Osteoblast (primary cell): ENCODE measurements around the gene SLIT2. TPM values are rescaled to one million over a fixed set of nuclear protein-coding genes. Genes with fewer than 3 reads are reported as not detected.

Experiments used
- DNase-seq: peaks from one replicate; pipeline ENCODE4 v3.0.0; 2011; ENCODE audit warnings: low spot score, mixed read lengths; ENCODE audit not compliant: insufficient read length; ENCODE audit errors: missing footprints
- H2AFZ ChIP-seq: 2 replicates; pipeline ENCODE4 v1.6.0; 2011; ENCODE audit warnings: mild to moderate bottlenecking, low read length
- H3K27ac ChIP-seq: 2 replicates; pipeline ENCODE4 v1.5.1; 2011; ENCODE audit warnings: mild to moderate bottlenecking, low read depth, low read length, moderate library complexity
- H3K27me3 ChIP-seq: 2 replicates; pipeline ENCODE4 v1.6.0; 2012; ENCODE audit warnings: mild to moderate bottlenecking, control low read depth, inconsistent platforms, low read length, moderate library complexity; ENCODE audit not compliant: insufficient read depth
- H3K36me3 ChIP-seq: 2 replicates; pipeline ENCODE4 v1.5.1; 2011; ENCODE audit warnings: mild to moderate bottlenecking, low read length, control low read depth, moderate library complexity; ENCODE audit not compliant: insufficient read depth
- H3K4me1 ChIP-seq: 2 replicates; pipeline ENCODE4 v1.5.1; 2011; ENCODE audit warnings: mild to moderate bottlenecking, low read length, control low read depth, moderate library complexity; ENCODE audit not compliant: insufficient read depth
- H3K4me2 ChIP-seq: 2 replicates; pipeline ENCODE4 v1.6.0; 2011; ENCODE audit warnings: mild to moderate bottlenecking, low read length; ENCODE audit not compliant: insufficient read depth
- H3K4me3 ChIP-seq: fragments of 200-600 bp; sonication (generic); 3 replicates; pipeline ENCODE4 v1.5.1; 2012; ENCODE audit warnings: mild to moderate bottlenecking, low read length, inconsistent platforms; ENCODE audit not compliant: insufficient read depth
- H3K79me2 ChIP-seq: 2 replicates; pipeline ENCODE4 v1.6.0; 2012; ENCODE audit warnings: mild to moderate bottlenecking, low read length, control low read depth, inconsistent platforms; ENCODE audit not compliant: insufficient read depth
- H3K9me3 ChIP-seq: 2 replicates; pipeline ENCODE4 v1.5.1; 2011; ENCODE audit warnings: low read depth, low read length, control low read depth
- H4K20me1 ChIP-seq: 2 replicates; pipeline ENCODE4 v1.6.0; 2012; ENCODE audit warnings: mild to moderate bottlenecking, low read length, control low read depth; ENCODE audit not compliant: insufficient read depth
- CTCF ChIP-seq: IDR thresholded peaks from 2 replicates; pipeline ENCODE4 v1.5.1; 2011; ENCODE audit warnings: mild to moderate bottlenecking, low read depth, low read length, moderate library complexity; ENCODE audit errors: extremely low read depth
- total RNA-seq: library from RNA; depleted of rRNA; stranded (reverse); fragments of >200 nt; gene quantifications from 2 replicates; pipeline ENCODE4 v1.2.3, GENCODE V29; 2012

Gene SLIT2
- total RNA-seq, 1 donor, result 35.8 TPM

DNA sequence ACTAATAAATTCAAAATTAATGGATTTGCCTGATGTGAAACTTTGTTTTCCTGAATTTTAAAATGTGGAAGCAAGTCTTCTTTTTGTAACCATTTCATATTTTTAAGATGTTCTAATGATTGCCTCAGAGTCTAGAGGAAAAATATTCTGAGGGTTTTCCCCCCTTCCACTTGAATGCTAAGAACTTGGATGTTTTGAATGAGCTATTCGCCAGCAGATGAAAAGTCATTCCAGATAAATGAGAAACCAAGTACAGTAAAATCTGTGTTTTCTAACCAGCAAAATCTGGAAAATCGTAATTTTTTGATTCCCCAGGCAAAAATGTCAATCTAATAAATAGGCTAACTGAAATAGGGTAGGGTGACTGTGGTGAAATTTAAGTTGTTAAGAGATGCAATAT, 45.6 kb downstream of the SLIT2 start:
- DNase-seq, result no peak
- Histone ChIP-seq H3K4me1 (peaks cover 27% of the 10 kb centered on the region), H3K4me2 (peak overlapping the region; percentile 7), H3K27ac (no peak overlapping the region), H2AFZ (no peak overlapping the region), H3K79me2 (peaks cover 63% of the 10 kb centered on the region), H3K36me3 (no peaks in the 10 kb centered on the region), H3K9me3 (no peaks in the 10 kb centered on the region), H3K27me3 (no peaks in the 10 kb centered on the region), H3K4me3 (no peak overlapping the region), H4K20me1 (no peaks in the 10 kb centered on the region)
- TF ChIP-seq CTCF, result no peak

DNA sequence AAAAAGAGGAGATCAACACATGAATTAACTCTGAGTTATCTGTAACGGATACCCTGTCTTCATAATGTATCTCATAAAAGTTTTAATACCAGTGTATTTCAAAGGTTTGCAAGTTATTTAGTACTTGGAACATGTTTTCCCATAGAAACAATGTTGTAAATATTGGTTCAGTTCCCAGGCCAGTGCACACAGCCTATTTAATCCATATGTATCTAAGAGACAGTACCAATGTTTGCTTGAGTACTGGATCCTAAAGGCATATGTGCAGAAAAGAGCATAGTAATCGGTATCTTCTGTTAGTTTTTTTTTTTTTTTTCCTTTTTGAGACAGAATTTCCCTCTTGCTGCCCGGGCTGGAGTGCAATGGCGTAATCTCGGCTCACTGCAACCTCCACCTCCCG, 46.1 kb downstream of the SLIT2 start:
- peaks cover 63% of the 10 kb centered on the region for H3K79me2 ChIP-seq
- no peaks in the 10 kb centered on the region for H3K27me3 ChIP-seq
- H3K9me3 ChIP-seq, result no peaks in the 10 kb centered on the region
- H3K4me1 ChIP-seq, result peaks cover 27% of the 10 kb centered on the region
- H3K4me3 ChIP-seq, result no peak overlapping the region
- TF ChIP-seq CTCF, result no peak
- peak overlapping the region; percentile 7 for H3K4me2 ChIP-seq
- DNase-seq, result no peak
- H3K27ac ChIP-seq, result no peak overlapping the region
- no peaks in the 10 kb centered on the region for H3K36me3 ChIP-seq
- no peak overlapping the region for H2AFZ ChIP-seq
- H4K20me1 ChIP-seq, result no peaks in the 10 kb centered on the region

- H3K4me2 ChIP-seq, result no peak overlapping the region
- no peaks in the 10 kb centered on the region for H3K27me3 ChIP-seq
- H3K9me3 ChIP-seq, result no peaks in the 10 kb centered on the region
- no peak overlapping the region for H2AFZ ChIP-seq
- H3K27ac ChIP-seq, result peak overlapping the region; percentile 13
- H3K79me2 ChIP-seq, result peaks cover 59% of the 10 kb centered on the region
- peaks cover 27% of the 10 kb centered on the region for H3K4me1 ChIP-seq
- H3K4me3 ChIP-seq, result no peak overlapping the region
- no peak for DNase-seq
- H4K20me1 ChIP-seq, result no peaks in the 10 kb centered on the region
- no peak for TF ChIP-seq CTCF
- no peaks in the 10 kb centered on the region for H3K36me3 ChIP-seq
These were observed 46.8 kb downstream of the SLIT2 start for GRCh38 chr4:20298455-20298854.

DNA sequence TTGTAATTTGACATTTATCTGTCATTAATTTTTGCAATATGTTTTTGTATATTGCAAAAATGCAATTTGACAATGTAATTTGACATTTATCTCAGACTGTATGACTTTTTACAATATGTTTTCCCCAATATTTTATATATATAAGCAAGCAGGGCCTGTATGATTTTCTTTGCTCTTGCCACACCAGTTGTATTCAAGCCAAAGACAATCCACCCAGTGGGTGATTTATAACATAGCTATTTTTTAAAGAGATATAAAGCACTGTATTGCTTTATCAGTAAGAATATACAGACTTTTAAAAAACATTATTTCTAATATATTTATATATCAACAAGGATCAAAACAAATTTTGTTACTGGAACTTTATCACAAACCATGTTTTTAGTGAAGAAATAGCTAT, 47.3 kb downstream of the SLIT2 start:
- H3K36me3 ChIP-seq, result no peaks in the 10 kb centered on the region
- peak overlapping the region; percentile 13 for H3K27ac ChIP-seq
- no peak overlapping the region for H3K4me3 ChIP-seq
- no peaks in the 10 kb centered on the region for H4K20me1 ChIP-seq
- H3K4me1 ChIP-seq, result peaks cover 27% of the 10 kb centered on the region
- H3K9me3 ChIP-seq, result no peaks in the 10 kb centered on the region
- H2AFZ ChIP-seq, result no peak overlapping the region
- peaks cover 59% of the 10 kb centered on the region for H3K79me2 ChIP-seq
- DNase-seq, result no peak
- TF ChIP-seq CTCF, result no peak
- H3K27me3 ChIP-seq, result no peaks in the 10 kb centered on the region
- peak overlapping the region; percentile 29 for H3K4me2 ChIP-seq
